T-helper 1 cell treated with Interleukin-12 subunit alpha and Interleukin-12 subunit beta and Interleukin-4 antibody, amounts not matched to agents 30 ng/mL and 1 ng/mL, for 36 hours (primary cell): ENCODE results near the gene AFAP1L1. TPM values are rescaled to one million over a fixed set of nuclear protein-coding genes. Genes with fewer than 3 reads are reported as not detected.

Source experiments
- intact Hi-C: fragments of 100-400 bp; cut with micrococcal nuclease; formaldehyde crosslinking; loops from one replicate; pipeline ENCODE4 v1.15.1; 2024
- total RNA-seq: library from RNA; stranded (reverse); gene quantifications from 2 replicates; pipeline ENCODE4 v1.2.3, GENCODE V29; 2022

AFAP1L1 gene
- not detected in 2 replicates for total RNA-seq

DNA sequence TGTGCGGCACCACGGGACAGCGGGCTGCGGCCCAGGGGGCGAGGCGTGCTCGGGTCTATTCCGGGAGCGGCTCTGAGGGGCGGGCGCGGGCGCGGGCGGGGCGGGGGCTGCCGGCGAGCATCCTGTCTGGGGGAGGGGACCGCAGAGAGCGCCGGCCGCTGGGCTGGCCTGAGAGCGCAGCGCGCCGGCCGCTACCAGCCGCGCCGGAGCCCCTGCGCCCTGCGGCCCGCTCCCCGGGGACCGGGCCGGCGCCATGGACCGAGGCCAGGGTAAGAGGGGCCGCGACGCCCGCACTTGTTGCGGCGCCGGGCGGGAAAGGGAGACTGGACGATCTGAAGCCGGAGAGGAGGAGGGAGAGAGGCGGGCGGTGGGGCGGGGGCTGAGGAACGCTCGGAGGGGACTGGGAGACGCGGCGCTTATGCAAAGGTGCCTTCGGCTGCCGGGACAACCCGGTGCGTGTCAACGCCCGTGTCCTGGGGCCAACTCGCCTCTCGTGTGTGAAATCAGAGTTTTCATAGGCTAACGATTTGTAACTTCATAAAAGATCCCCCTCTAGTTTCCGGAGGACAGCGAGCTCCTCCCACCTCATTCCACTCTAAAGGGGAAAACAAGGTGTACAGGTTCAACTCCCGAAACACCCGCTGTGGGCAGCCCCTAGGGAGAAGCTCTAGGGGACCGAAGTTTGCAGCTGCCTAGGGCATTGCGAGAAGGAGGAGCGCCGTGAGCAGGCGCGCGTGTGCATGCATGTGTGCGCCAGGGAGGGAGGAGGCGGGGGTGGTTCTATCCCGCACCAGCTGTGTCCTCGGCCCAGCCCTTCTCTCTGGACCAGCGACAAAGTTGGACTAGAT is at the start of gene AFAP1L1:
Gene AFAP1L1, plus strand, starts transcription at position 144 of the 848 bp plus-strand sequence. Its CDS starts 110 bp downstream, at position 254.
- intact Hi-C loops = loop anchor here (1.0 kb wide), 1 partner anchor 162 kb away; no protein-coding TSS in a partner anchor

DNA sequence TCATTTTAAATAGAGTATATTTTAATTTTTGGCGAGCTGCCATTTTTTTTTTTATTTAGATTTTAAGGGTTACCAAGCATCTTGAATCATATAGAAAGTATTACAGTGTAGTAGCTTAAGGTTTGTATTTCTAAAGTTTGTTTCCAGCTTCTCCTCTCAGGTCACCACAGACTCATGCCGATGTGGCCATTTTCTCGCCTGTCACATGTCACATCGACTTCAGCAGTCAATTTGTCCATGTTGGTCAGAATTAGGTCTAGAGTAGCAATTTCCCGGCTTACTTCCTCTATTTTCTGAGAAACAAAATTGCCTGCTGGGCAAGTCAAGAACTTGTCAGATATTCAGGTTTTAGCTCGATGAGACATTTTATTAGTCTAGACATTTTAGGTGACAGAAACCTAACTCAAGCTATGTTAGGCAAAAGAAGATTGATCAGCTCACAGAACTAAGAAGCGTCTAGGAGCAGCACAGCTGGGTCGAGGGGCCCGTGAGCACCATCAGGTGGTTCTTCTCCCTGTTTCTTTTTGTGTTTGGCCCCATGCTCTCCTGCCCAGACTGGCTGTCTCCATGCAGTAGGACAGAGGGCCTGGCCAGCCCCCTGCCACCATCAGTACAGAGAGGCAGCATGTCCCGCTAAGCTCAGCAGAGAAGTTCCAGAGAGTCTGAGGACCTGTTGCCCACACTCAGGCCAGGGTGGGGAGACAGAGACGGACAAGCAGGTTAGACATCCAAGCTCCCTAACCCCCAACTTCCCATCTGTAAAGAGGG is 48.4 kb upstream of the AFAP1L1 start:
- intact Hi-C loops = no loop called here

DNA sequence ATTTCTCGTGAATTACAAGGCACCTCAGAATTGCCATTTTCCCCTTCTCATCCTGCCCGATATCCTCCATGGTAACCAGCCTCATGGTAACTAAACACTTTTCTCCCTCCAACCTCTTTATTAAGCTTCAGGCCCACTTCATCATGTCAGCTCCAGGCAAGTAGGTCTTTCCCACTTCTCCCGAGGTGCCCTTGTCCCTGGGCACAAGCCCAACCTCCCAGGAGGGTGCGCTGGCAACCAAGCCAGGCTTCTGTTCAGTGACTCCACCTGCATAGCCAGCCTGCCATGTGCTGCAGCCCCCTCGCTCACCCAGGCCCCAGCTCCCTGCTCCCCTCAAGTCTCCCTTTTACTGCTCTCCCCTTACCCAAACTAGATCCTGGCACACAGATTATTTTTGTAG is 47.4 kb upstream of the AFAP1L1 start:
- intact Hi-C loops = no loop called here

DNA sequence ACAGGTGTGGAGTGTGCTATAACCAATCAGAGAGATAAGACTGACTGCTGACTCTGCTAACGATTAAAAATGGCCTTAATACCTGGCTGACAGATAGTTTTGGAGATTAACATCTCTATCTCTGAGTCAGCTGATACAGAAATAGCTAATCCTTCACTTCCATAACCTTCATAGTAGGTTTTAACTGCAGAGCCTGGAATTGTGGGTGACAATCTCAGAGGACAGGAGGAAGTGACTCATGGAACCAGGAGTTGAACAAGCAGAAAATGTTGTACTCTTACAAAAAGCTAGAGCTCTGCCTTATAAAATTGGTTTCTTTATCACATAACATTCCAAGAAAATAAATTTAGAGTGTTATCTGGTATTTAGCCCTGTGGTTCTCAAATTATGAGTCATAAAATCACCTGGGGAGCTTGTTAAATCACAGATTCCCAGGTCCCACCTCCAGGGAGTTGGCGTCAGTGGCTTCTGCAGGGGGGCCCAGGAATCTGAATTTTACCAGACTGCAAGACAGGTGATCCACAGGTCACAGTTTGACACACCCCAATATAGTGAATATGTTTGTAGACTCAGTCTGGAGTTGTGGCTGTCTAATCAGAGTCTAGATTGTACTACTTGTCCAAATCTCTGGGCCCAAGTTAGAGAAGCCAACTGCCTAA is 44.4 kb upstream of the AFAP1L1 start:
- intact Hi-C loops = loop anchor here (5.0 kb wide), 1 partner anchor 35 kb away; no protein-coding TSS in a partner anchor

DNA sequence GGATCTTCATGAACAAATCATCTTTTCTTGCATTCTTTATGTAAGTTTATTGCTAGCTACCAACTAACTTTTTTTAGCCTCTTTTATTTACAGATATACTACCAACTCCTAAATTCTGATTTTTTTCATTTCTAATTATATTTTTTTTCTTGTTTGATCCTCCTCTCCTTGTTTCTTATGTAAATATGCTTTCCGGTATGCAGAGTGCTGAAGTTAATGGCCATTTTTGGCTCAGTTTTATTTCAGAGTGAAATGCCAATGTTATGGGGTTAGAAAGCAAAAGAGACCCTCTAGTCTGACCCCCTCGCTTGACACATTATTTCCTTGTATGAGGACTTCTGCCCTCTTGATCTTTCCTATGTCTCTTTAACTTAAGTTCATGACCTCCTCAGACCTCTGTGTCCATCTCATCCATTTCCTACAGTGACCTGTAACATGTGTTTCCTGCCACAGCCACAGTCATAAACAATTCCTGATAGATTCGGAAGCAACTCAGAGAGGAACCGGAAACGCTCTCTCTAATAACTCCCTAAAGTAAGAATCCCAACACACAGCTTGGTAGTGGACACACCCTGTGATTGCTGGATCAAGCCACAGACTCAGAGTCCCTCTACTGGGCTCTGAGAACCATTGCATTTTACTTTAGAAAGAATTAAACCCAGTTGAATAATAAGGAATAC is 42.9 kb upstream of the AFAP1L1 start:
- intact Hi-C loops = loop anchor here (5.0 kb wide), 1 partner anchor 34 kb away; no protein-coding TSS in a partner anchor

DNA sequence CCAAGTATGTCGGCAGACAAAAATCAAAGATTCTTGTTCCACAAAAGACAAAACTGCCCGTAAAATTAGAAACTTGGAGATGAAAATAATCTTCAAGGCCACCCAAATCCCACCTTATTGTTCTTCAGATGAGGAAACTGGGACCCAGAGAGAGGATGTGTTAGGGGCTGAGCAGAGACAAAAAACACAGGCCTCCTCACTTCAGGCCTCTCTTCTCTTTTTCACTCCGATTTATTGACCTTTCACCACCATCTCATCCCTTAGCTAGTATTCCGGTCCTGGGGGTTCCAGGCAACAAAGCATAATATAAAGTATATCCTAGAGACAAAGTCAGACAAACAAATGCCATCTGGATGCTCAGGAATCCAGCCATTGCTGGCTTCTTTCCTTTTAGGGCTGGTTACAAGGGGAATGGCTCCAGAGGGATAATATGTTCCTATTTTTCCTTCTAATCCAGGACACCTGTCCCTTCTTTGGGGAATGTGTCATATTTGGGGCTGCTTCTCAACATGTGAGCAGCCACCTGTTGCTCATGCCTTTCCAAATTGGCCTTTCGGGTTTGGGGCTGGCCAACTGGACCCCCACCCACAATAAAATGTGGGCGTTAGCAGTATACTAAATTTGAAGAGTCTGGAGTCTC is 42.2 kb upstream of the AFAP1L1 start:
- intact Hi-C loops = loop anchor here (5.0 kb wide), 1 partner anchor 33 kb away; no protein-coding TSS in a partner anchor

DNA sequence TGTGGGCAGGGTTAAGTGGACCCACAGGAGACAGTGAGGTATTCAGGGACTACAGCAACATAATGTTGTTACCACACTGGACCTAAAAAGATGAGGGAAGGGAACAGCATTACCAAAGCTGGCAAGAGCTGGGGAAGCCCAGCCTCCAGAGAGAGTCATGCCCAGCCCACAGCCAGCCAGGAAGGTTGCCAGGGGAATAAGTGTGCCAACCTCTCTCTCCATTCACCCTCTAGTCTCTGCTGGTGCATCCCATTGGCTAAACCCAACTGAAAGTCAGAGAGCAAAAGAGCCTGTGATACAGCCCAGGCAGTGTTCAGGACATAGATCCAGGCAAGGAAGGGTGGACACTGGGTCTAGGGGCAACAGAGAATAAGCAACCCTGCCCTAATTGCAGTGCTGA is 35.8 kb upstream of the AFAP1L1 start:
- intact Hi-C loops = no loop called here

DNA sequence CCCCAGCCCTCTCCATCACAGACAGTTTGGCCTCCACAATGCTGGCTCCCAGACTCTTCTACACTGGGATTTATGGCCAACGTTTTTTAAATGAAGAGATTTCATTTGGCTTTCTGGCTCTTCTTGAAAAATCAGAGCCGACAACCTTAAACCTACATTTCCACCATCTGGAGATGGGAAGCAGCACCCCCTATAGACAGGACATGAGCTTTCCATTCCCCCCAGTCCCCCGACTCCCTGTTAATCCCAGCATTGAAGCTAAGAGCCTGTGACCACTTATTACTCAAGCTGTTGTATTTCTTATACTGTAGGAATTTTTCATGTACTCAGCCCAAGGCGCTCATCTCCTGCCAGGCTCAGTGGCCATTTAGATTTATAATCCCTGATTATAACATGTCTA is 34.0 kb upstream of the AFAP1L1 start:
- intact Hi-C loops = no loop called here

DNA sequence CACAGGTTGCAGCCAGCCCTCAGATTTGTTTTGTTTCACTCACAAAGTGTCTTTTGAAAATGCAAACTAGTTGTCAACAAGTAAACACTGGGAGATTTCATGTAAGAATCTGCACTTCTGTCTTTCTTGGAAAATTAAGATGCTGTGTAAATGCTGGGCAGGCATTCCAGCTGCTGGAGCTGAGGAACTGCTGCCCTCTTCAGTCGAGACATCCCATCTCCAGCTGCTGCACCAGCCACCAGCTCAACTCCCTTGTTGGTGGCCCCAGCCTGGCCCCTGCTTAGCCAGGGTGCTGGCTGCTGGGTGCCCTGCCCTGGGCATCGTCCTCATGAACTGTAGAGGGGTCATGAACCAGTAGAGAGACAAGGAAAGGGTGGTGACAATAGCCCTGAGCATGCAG is 33.1 kb upstream of the AFAP1L1 start:
- intact Hi-C loops = no loop called here

DNA sequence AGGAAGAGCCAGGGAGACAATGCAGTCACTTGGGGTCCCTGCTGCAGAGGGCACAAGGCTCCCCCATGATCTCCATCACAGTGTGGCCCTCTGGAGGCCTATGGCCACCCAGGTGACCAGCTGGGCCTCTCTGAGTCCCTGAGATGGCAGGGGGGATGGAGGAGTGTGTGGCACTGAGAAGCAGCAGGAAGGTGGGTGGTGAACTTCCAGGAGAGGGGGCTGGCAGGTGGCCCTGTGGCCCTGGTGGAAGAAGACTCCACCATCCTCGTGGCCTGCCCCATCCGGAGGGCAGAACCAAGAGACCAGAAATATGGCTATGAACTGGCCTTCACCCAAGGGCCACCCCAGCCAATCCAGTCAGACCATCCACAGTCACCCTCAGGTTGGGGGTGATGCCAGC is 31.7 kb upstream of the AFAP1L1 start:
- intact Hi-C loops = loop anchor here (1.0 to 2.0 kb wide), 4 partner anchors 29 to 857 kb away; partner anchors contain the start of genes ABLIM3, FBXO38 and GRPEL2

DNA sequence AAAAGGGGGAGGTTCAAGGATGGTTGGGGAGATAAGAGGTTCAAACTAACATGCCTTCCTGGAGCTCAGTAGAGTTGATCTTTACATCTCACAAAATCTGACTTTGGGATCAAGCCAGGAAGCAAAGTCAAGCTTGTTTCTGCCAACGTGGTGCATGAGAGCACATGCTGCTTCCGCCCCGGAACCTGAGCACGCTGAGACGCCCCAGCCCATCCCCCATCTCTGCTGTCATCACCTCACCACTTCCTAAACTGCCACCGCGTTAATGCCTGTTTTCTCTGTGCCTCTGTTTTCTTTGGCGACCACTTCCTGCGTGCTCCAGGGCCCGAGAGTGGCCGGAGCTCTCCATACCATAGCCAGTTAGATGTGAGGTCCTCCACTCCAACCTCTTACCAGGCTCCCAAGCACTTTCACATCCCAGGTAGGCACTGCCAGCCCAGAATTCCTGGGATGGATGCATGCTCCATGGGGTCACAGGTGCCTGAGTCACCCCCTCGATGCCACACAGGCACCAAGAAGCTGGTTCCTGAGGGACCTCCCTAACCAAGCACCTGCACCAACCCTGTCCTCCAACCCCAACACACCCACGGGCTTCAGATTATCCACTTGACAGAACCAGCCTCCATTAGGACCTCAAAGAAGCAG is 31.2 kb upstream of the AFAP1L1 start:
- intact Hi-C loops = loop anchor here (1.0 to 2.0 kb wide), 4 partner anchors 29 to 857 kb away; partner anchors contain the start of genes ABLIM3, FBXO38 and GRPEL2

DNA sequence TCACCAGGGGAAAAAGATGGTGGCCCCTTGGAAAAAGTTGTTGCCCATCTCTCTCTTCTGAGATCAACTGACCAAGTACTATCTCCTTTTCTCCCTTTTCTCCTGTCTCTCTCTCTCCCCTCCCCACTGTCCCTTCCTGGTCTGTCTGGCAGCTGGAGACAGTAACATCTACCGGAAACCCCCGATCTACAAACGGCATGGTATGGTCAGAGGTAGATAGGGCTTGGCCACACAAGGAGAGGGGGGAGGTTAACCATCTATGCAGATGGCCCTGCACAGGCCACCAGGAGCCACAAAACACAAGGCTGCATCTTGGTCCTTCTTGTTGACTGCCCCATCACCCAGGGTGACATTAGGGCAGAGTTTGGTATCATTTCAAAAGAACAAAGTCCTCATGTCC is 29.3 kb upstream of the AFAP1L1 start:
- intact Hi-C loops = no loop called here

DNA sequence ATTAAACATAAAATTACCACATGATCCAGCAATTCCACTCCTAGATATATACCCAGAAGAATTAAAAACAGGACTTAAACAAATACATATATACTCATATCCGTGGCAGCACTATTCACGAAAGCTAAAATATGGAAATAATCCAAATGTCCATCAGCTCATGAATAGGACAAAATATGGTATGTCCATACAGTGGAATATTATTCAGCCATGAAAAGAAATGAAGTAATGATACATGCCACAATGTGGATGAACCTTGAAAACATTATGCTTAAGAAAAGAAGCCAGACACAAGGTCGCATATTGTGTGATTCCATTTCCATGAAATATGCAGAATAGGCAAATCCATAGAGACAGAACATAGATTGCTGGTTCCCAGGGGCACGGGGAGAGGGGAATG is 24.8 kb upstream of the AFAP1L1 start:
- intact Hi-C loops = no loop called here

DNA sequence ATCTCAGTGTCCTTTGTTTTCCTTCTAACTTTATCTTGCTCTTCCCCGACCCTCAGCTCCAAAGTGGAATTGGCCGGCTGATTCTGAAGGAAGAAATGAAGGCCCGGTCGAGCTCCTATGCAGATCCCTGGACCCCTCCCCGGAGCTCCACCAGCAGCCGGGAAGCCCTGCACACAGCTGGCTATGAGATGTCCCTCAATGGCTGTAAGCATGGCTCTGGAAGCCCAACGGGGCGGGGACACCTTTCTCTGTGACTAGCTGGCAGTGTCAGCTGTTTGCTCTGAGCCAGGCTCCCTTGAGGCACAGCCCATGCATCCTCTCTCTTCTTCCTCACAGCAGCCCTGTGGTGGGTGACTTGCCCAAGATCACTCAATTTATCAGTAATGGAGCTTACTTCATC is 23.9 kb upstream of the AFAP1L1 start:
- intact Hi-C loops = no loop called here

DNA sequence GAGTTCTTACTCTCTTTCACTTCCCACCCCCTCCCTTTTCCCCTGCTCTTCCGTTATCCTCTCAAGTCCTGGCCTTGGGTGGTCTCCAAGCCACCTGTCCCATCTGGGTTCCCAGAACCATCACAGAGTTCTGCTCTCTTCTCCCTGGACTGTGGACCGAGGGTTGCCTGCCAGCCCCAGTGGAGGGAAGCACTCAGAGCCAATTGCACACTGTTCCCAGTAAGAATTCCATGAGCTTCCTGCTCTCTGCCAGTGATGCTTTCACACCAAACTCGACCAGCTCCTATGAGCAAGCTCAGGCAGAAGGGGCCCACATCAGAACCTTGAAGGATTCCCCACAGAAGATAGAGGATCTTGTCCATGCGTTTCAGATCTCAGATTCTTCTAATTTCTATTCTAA is 20.1 kb upstream of the AFAP1L1 start:
- intact Hi-C loops = no loop called here

DNA sequence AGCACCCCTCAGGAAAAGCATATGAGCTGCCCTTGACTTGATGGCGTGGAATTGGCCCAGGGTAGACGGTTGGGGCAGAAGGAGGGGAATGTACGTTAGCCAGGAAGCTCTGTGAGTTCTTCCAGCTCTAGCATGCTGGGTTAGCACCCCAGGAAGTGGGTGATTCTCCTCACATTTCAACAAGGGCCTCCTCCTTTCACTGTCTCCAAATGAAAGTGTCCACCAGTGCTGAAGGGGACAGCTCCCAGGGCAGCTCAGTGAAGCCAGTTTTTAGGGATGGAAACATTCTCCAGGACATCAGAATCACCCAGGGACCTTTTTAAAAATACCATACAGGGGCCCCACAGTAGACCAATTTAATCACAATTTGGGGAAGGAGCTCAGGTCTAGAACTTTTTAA is 17.2 kb upstream of the AFAP1L1 start:
- intact Hi-C loops = no loop called here

DNA sequence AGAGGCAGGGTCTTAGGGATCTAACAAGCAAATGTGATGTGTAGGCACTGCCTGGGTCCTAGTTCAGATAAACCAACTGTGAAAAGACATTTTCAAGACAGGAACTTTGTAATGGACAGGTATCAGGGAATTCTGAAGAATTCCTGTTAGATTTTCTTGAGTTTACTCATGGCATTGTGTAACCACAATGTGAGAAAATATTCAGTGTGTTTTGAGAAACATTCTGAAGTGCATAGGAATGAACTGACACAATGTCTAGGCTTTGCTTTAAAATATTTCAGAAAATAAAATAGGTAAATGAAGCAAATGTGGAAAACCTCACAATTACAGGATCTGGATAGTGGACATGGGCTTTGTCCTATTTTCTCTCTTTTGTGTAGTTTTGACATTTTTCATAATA is 15.2 kb upstream of the AFAP1L1 start:
- intact Hi-C loops = no loop called here

DNA sequence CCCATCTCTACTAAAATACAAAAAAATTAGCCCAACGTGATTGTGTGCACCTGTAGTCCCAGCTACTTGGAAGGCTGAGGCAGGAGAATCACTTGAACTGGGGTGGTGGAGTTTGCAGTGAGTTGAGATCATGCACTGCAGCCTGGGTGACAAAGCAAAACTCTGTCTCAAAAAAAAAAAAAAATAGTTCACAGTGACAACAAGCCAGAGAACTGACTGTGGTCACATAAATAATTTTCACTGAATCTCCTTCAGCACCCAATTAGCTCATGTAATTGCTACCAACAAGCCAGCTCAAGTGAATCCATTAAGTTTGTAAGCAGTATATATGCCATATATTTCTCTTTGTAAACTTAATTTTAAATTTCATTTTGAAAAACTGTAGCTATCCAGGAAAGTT is 14.5 kb upstream of the AFAP1L1 start:
- intact Hi-C loops = no loop called here

DNA sequence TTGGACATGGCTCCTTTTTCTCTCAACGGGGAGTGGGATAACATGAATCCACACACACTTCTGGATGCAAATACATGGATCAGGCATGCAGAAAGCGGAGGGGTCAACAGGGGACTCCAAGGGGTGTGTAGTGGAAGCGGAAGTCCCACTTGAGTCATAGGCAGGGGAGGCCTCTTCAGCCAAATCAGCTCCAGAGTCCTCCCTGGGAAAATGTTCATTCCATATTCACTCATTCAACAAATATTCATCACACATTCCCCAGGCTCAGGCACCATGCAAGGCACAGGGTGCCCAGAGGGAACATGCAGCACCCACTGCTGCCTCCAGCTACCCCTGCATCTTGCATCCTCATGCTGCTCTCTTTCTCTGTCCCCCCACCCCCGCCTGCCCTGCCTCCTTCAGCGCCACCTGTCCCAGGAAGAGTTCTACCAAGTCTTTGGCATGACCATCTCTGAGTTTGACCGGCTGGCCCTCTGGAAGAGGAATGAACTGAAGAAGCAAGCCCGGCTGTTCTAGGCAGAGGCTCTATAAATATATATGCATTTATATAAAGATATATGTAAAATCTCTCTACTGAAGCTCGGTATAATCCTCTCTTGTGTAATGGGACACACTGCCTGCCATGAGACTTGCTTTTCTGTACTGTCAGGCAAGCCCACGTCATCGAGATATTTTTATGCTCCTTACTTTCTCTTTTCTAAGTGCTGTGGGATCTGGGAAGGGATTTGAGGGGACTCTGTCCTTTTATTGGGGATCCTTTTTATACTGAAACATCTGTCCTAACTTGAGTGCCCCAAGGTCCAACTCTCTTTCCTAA is 13.6 kb upstream of the AFAP1L1 start:
- intact Hi-C loops = no loop called here
